GM18520 (cell line): Measurements from ENCODE around the gene HAO1.
"Not testable (repeated sequence)": the region's sequence is repeated elsewhere in the genome, so short reads cannot be mapped to it uniquely, and the experiment has no call there.

Source experiments
- ATAC-seq: cut with Tn5 transposase; IDR thresholded peaks from one replicate; pipeline ENCODE4 v1.9.1; 2021; ENCODE audit not compliant: unreplicated experiment

The HAO1 gene

DNA sequence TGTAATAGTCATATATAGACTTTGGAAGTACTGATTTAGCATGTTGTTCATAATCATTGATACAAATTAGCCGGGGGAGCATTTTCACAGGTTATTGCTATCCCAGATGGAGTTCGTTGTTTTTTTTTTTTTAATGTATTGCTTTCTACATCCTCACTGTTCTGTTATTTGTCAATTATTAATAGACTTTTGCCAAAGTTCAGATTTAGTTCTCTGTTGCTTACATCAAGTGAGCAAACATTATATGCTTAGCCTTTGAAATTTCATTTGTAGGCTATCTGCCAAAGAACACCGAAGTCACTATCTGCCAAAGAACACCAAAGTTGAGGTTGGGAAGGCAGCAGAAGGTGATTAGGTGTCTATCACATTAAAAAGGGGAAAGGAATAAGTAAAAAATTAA lies at the start of gene HAO1:
HAO1 (minus strand) TSS at position 118 of the 400 bp plus-strand sequence; CDS start at position 82, 36 bp downstream.
- no peak for ATAC-seq

DNA sequence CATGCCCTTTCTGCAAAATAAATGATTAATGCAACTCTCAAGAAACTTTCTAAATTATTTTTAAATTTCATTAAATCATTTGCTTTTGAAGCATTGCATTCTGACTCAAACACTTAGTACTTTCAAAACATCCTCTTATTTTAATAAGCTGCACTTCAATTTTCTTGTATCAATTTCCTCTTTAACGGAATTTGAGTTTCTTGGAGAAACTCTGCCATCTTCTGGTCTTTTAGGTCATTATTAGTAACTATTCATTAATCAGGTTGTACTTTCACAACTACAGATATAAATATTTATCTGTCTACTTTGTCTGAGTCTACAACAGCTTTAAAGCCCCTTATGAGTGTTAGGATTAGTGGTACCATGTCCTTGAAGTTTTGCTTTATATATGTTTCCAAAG lies 49.1 kb upstream of the HAO1 start:
- ATAC-seq: no peak

DNA sequence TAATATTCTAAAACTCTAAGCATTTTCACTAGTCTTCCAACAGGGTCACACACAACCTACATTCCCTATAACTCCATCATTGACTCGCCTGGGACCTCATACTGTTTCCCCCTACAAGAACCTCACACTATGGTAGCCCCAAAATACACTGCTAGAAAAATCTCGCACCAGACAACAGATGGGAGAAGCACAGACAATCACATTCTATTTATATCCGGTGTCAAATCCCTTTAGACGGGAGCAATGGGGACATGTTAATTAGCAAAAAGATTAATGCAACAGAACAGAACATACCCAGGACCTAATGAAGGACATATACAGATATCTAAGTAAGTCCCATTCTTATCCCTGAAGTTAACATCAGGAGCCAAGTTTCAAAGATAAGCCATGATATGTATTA lies 45.7 kb upstream of the HAO1 start:
- ATAC-seq: no peak

DNA sequence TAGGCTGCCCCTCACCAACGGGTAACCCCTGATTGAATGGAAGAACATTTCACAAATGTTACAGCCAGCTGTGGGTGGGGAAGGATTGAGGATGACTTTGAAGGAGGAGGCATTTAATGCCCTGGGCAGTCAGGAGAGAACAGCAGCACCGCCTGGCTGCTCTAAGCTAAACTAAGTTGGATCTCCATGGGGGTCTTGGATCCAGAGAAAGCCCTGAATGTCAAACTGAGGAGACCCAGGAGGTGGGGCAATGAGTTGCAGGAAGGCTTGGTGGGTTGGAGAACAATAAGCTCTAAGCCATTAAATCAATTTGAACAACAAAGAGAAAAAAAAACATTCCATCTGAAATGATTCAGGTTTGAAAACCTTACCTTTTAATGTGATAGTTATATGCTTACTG lies 43.9 kb upstream of the HAO1 start:
- ATAC-seq: no peak

DNA sequence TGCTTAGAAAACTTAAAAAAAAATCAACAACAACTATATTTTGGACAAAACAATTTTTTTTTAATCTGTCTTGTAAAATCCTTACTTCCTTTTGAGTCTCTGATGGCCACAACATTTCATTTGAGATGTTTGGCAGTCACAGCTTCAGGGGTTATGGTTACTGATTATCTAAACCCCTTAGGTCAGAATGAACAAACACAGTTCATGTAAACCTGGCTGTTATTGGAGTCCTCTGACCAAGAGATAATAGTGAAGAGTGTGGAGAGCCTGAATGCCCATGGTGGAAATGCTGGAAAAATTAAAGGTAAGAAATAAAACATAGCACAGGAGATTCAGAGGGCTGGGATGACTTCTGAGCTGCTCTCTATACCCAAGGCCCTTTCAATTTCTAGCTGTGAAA lies 41.1 kb upstream of the HAO1 start:
- no peak for ATAC-seq

DNA sequence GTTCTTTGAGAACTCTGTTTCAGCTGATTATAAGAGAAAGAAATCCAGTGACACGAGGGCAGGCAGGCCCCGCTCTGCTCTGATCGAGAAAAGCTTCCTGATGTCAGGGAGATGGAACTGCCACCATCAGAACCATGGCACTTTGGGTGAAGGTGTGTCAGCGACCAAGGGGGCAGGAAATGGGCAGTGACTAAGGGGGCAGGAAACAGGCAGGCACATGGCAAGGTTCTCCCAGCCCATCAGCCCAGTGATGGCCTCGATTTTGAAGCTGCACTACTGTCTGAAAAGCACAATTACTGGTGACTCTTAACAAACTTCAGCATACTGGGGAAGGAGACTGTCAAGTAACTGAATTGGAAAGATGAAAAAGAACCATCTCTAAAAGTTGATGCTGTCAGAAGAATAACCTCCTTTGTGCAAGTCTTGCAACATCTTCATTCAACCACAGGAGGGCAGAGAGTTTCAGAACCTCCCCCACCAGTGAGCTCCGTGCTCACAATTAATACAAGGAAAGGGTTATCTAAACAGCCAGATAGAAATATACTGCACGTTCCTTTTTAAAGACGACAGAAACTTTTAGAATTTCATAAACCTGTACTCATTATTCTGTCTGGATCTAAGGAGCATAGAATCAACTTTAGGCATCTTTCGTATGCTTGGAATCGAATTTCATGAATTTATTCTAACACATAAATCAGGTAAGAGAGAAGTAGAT lies 40.2 kb upstream of the HAO1 start:
- peak; percentile 63 for ATAC-seq

DNA sequence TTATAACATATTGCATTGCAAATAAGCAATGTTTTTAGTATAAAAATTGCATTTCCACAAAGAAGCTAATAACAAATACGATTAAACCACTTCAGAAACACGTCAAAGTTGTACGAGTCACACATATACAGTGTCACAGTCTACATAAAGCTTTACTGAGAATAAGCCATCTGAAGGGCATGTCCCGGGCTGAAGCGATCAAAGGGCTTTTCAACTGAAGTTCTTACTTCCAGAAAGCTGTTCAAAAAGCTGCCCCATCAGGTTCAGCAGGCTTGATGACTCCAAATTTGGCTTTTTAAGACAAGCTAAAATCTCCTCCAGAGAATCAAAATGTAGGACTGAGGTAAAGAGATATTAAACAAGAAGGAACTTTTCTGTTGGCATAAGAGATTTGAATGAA lies 37.5 kb upstream of the HAO1 start:
- no peak for ATAC-seq

DNA sequence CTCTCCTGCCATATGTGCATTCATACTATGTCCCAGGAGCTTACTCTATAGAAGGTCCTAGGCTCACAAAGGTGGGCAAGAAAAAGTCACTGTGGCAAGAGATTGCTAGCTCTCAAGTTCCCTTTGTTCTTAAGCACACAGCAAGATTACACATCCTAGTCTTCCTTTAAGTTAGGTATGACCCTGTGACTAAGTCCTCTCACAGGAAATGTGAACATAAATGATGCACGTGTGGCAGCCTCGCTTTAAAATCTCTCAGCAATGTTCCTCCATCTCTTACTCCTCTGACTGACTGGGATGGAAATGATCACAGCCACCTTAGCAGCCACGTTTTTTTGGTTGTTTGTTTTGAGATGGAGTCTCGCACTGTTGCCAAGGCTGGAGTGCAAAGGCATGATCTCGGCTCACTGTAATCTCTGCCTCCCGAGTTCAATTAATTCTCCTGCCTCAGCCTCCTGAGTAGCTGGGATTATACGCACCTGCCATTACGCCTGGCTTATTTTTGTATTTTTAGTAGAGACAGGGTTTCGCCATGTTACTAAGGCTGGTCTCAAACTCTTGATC lies 35.7 kb upstream of the HAO1 start:
- ATAC-seq: no peak

DNA sequence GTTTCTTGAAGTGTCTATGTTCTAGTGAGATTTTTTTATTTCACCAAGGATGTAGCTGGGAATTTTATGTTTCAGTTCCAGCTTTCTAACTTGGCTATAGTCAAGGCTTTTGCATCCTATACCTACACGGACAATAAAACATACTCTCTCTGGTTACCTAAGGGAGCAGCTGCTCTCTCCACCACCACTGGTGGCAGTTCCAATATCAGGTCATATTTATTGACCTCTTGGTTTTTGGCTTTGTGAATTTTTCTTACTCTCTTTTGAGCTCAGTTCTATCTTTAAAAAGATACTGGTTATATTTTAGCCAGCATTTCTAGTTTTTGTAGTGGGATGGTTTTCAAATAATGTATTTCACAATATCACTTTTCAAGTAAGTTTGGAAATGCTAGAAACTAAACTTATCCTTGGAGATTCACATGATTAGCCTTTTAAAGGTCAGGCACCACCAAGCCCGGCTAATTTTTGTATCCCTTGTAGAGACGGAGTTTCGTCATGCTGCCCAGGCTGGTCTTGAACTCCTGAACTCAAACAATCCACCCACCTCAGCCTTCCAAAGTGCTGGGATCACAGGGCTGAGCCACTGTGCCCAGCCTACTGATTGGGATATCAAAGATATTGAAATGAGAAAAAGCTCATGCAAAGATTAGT lies 34.7 kb upstream of the HAO1 start:
- no peak for ATAC-seq

DNA sequence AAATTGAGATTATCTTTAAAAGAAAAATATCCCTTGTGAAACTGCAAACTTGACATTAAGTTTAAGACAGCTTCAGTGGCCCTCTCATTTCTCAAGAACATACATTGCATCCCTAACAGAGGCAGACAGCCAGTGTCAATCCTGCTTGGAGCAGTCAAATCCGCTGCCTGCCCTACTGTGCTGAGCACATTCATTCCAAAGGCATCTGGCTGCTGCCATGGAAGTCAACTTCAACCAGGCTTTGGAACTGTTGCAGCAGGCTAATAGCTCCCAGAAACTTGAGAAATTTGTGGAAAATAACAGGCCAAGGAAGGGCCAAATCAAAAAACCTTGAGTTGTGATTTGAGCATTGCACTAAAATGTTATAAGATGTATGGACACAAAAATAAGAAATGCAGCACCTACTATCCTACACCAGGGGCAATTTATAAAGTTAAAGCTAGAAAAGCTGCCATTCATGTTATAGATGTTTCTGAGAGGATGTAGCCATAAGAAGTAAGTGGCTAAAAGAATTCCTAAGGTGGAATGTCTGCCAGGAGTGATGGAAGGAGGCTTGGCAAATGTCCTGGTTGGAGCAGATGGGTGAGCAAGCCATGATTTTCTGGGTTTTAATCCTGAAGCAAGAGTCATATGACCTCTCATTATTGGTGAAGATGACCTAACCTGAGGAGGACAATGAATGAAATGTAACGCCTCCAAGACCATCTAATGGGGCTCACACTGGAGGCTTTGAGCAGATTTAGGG lies 31.4 kb upstream of the HAO1 start:
- no peak for ATAC-seq

DNA sequence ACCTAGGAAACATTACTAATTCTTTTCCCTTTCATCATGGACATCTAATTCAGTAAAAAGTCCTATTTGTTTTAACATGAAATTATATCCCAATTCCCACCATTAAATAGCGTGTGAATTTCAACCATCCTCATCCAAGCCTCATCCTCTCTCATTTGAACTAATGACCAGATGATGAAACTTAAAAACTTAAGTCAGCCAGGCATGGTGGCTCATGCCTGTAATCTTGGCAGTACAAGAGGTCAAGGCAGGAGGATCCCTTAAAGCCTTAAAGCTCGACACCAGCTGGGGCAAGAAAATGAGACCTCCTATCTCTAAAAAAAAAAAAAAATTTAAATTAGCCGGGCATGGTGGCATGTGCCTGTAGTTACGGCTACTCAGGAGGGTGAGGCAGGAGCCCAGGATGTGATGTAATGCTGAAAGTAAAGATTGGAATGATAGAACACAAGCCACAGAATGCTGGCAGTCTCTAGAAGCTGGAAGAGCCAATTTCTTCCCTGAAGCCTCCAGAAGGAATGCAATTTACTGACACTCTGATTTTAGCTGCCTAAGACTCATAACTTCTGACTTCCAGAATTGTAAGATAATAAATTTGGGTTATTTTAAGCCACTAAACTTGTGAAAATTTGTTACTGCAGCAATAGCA lies 27.1 kb upstream of the HAO1 start:
- ATAC-seq: no peak

DNA sequence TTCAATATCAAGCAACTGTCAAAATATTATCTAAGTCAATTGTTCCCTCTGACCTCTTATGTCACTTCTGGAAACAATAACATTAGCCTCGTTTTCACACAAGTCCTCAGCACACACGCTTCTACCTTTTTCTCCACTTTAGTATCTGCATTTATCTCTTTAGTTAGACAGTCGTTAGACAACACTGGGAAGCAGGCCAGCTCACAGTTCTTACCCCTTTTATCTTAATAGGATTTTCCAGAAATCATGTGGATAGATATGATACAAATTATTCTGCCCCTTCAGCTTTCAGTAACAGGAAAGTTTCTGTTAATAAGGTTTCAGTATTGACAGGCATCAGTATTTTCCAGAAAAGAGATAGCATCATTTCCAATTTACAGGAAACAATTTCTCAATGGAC lies 25.9 kb upstream of the HAO1 start:
- ATAC-seq: no peak

DNA sequence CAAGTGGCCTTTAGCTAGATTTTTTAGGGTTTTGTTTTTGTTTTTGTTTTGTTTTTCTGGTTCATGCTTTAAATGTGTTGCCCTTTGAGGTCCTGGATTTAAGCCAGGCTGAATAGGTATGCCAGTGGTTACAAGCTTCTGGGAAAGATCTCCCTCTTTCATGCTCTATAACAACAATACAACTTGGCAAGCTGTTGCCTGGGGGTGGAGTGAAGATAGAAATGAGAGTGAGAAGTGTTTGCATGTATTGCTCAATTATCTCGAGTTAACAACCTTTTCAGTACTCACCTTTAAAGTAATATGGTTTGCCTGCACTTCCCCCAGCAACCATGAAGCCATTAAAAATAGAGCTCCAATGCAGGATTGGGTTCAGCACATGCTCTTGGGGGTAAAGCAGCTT lies 19.2 kb upstream of the HAO1 start:
- no peak for ATAC-seq

DNA sequence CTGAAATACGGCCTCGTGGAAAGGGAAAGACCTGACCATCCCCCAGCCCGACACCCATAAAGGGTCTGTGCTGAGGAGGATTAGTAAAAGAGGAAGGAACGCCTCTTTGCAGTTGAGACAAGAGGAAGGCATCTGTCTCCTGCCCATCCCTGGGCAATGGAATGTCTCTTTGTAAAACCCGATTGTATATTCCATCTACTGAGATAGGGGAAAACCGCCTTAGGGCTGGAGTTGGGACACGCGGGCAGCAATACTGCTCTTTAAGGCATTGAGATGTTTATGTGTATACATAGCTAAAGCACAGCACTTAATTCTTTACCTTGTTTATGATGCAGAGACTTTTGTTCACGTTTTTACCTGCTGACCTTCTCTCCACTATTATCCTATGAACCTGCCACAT lies 16.3 kb upstream of the HAO1 start:
- ATAC-seq: not testable (repeated sequence)

DNA sequence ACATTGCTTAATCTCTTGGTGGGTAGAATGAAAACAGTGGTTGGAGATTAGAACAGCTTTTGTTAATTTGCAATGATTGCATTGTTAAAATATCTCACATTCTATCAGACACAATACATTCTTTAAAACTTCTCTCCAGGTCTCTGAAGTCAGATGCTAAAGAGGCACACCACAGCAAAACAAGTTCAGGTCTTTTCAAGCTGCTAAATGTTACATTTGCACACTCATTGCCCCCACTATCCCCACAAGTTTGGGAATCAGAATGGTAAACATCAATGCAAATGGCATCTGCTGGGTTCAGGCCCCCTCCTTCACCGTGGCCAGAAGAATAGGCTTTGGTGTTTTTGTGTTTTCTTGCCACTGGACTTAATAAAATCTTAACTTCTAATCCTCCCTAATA lies 10.1 kb upstream of the HAO1 start:
- ATAC-seq: no peak

DNA sequence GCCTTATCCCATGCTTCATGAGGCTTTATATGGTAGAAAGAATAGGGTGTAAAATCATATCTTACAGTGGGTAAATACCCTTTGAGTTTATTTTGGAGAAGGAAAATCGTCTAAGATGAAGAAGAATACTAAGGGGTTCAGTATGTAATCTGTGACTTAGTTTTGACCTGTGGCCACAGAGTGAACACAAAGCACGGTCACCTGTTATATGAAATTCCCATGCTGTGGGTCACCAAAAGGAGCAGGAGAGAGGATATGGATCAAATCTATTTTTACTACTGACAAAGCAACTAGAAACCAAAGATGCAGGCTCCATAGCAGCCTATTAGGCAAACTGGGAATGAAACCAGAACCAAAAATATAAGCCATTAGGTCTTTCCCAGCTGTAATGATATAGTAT lies 3.6 kb upstream of the HAO1 start:
- ATAC-seq: no peak

DNA sequence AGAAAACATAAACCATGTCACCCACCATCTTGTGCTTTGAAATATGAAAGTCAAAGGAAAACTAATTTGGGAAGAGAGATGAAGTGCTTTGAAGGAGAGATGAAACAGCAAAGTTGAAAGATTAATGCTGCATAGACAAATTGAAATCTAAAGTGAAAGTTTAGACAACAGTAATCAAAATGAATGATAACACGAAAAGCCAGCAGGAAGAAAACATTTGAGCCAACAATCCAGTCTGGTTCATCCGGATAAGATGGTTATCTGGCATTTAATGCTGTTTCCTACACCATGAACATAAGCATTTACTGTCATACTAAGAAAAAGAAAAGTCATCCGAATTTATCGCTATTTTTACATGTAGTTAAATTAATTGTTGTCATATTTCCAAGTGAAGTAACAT lies 595 bp downstream of the HAO1 start:
- ATAC-seq: no peak

DNA sequence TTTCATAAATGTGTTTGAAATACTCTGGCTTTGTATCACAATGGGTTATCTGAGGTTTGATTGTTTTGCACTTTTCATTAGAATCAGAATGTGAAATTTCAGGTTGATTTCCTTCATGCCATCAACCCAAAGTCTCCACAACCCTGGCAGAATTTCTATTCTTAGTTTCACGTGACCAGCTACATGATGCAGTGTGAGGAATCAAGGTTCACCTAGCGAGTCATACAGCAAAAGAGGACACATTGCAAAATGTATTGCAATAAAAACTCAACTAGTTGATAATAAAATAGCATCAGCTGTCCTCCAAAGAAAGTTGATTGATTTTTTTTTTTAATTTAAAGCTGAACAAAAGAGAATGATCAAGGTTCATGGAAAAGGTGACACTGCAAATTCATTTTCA lies 2.2 kb downstream of the HAO1 start:
- no peak for ATAC-seq

DNA sequence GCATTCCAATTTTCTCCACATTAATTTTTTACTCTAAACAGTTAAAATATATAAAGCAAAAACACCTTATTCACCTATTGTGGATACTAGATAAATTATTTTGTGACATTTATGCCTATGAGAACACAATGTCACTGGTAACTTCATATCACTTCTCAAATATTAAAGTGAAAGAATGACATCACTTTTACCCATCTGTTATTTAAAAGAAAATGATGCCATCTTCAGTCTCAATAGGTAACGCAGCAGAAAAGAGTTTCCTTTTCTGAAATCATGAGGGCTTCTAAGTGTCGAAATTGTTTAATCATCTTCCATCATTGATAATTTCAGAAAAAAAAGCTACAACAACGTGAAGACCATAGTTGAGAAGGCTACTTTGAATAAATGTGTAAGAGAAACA lies 2.9 kb downstream of the HAO1 start:
- no peak for ATAC-seq

DNA sequence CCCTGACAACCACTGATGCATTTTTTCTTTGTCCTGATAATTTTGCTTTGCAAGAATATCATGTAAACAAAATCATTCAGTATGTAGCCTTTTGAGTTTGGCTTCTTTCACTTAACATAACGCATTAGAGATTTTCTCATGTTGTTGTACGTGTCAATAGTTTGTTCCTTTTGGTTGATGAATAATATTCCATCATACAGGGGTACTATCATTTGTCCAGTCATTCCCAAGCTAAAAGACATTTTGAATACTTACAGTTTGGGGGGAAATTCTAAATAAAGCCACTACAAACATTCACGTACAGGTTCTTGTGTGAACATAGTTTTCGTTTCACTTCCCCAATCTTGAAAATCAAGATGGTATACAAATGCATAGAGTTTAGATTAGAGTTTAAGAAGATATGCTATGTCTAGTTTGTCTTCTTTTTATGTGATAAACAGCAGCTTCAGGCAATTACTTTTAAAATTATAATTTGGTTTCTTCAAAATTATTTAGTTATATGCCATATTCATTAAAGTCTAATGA lies 5.2 kb downstream of the HAO1 start:
- no peak for ATAC-seq

DNA sequence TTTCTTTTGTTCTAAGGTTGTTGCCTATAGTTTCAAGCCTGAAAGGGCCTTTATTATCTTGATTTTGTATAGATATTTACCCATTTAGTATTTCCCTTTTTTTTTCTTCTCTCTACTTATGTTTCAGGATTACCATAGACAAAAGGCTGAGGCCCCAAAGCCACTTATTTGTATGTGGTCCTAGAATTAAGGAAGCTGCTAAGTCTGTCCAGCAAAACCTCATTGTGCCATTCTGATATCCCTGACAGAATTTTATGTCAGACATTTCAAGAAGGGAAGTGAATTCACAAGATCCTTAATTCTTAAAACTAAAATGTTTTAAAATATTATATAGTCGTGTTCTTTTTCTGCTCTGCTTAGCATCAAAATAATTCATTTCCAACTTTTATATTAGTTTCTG lies 6.9 kb downstream of the HAO1 start:
- no peak for ATAC-seq
